SK-N-SH (cell line): Measurements from ENCODE around the gene PPP2R3B. TPM values are rescaled to one million over a fixed set of nuclear protein-coding genes. Genes with fewer than 3 reads are reported as not detected.
"Not testable (repeated sequence)": the region's sequence is repeated elsewhere in the genome, so short reads cannot be mapped to it uniquely, and the experiment has no call there.

Experiments used
- CTCF ChIA-PET: fragments of 300-600, 350-600 bp; formaldehyde crosslinking; extraction: SDS; loops from one replicate; lab custom pipeline; 2021; lab: Yijun Ruan, JAX
- POLR2A ChIA-PET: fragments of 350-600 bp; sonication (Branson Sonifier 250); formaldehyde crosslinking; extraction: SDS; loops from one replicate; lab custom pipeline; 2020; ENCODE audit warnings: antibody characterized with exemption, inconsistent platforms; lab: Yijun Ruan, JAX
- DNase-seq: peaks from one replicate; pipeline ENCODE4 v3.0.0; 2012
- H2AFZ ChIP-seq: fragments of 200-600 bp; sonication (generic); 2 replicates; pipeline ENCODE4 v1.8.1; 2016; ENCODE audit warnings: antibody characterized with exemption, mild to moderate bottlenecking, low read depth
- H3F3A ChIP-seq: fragments of 200-600 bp; sonication (generic); replicated peaks from 2 replicates; pipeline ENCODE3; 2016; ENCODE audit warnings: antibody characterized with exemption, mild to moderate bottlenecking; ENCODE audit not compliant: insufficient read depth
- H3K27ac ChIP-seq, 2 experiments: fragments of 200-500 bp in 1 of 2; fragments of 200-600 bp in 1 of 2; sonication (Bioruptor generic) in 1 of 2; sonication (generic), shearing (Covaris generic) in 1 of 2; 2 replicates each; pipeline versions ENCODE4 v1.5.1 to v1.6.1; 2014 to 2016; ENCODE audit warnings: low read depth in 2 of 2, inconsistent platforms in 1 of 2, low read length in 1 of 2, mild to moderate bottlenecking in 1 of 2, mixed read lengths in 1 of 2
- H3K27me3 ChIP-seq: fragments of 200-600 bp; sonication (generic), shearing (Covaris generic); 2 replicates; pipeline ENCODE4 v1.6.1; 2016; ENCODE audit warnings: mixed run types; ENCODE audit not compliant: insufficient read depth
- H3K36me3 ChIP-seq, 2 experiments: fragments of 200-500 bp in 1 of 2; fragments of 200-600 bp in 1 of 2; sonication (Bioruptor generic) in 1 of 2; sonication (generic) in 1 of 2; replicated peaks in 1 of 2; 2 replicates each; pipeline versions ENCODE3 to v1.5.1; 2014 to 2016; ENCODE audit warnings: low read length in 1 of 2, mild to moderate bottlenecking in 1 of 2; ENCODE audit not compliant: insufficient read depth in 2 of 2, control insufficient read depth in 1 of 2
- H3K4me1 ChIP-seq, 2 experiments: fragments of 200-500 bp in 1 of 2; fragments of 200-600 bp in 1 of 2; sonication (Bioruptor generic) in 1 of 2; sonication (generic), shearing (Covaris generic) in 1 of 2; 2 replicates each; pipeline versions ENCODE4 v1.5.1 to v1.6.1; 2014 to 2016; ENCODE audit warnings: low read depth in 1 of 2, low read length in 1 of 2, mixed run types in 1 of 2; ENCODE audit not compliant: insufficient read depth in 2 of 2, control insufficient read depth in 1 of 2
- H3K4me2 ChIP-seq: fragments of 200-600 bp; sonication (generic), shearing (Covaris generic); 2 replicates; pipeline ENCODE4 v1.6.1; 2017; ENCODE audit warnings: mixed run types
- H3K4me3 ChIP-seq, 2 experiments: fragments of 200-500 bp in 1 of 2; fragments of 200-600 bp in 1 of 2; sonication (Bioruptor generic) in 1 of 2; sonication (generic), shearing (Covaris generic) in 1 of 2; 2 replicates each; pipeline versions ENCODE4 v1.5.1 to v1.8.1; 2014 to 2016; ENCODE audit warnings: low read depth in 2 of 2, inconsistent platforms in 1 of 2, low read length in 1 of 2, mild to moderate bottlenecking in 1 of 2, mixed read lengths in 1 of 2, moderate library complexity in 1 of 2
- H3K79me2 ChIP-seq: fragments of 200-600 bp; sonication (generic); 2 replicates; pipeline ENCODE4 v1.8.1; 2017; ENCODE audit warnings: mild to moderate bottlenecking; ENCODE audit not compliant: insufficient read depth
- H3K9ac ChIP-seq: fragments of 200-600 bp; sonication (generic); 2 replicates; pipeline ENCODE4 v1.6.1; 2017; ENCODE audit warnings: mixed run types
- H3K9me2 ChIP-seq: fragments of 200-600 bp; sonication (generic); 2 replicates; pipeline ENCODE4 v1.6.1; 2017; ENCODE audit warnings: mixed run types
- H3K9me3 ChIP-seq: fragments of 200-600 bp; sonication (generic); 2 replicates; pipeline ENCODE4 v1.6.1; 2017; ENCODE audit warnings: mixed run types, mild to moderate bottlenecking, moderate library complexity
- H4K20me1 ChIP-seq: fragments of 200-600 bp; sonication (generic); 2 replicates; pipeline ENCODE4 v1.6.1; 2017; ENCODE audit warnings: mild to moderate bottlenecking, mixed run types; ENCODE audit not compliant: insufficient read depth
- FOXM1 ChIP-seq: IDR thresholded peaks from 2 replicates; pipeline ENCODE4 v1.4.0; 2012; ENCODE audit warnings: low read depth, mild to moderate bottlenecking
- MEF2A ChIP-seq: IDR thresholded peaks from 2 replicates; pipeline ENCODE4 v1.4.0; 2012; ENCODE audit warnings: low read depth, borderline replicate concordance
- MXI1 ChIP-seq: IDR thresholded peaks from 2 replicates; pipeline ENCODE4 v1.6.1; 2012; ENCODE audit warnings: mild to moderate bottlenecking, low read depth, low read length, improper control_type of control experiment
- PBX3 ChIP-seq: IDR thresholded peaks from 2 replicates; pipeline ENCODE4; 2012
- RAD21 ChIP-seq: IDR thresholded peaks from 2 replicates; pipeline ENCODE4 v1.6.1; 2012; ENCODE audit warnings: mild to moderate bottlenecking, low read length
- TAF1 ChIP-seq: IDR thresholded peaks from 2 replicates; pipeline ENCODE4 v1.6.1; 2012; ENCODE audit warnings: low read depth, mild to moderate bottlenecking, low read length, moderate library complexity, borderline replicate concordance
- ZBTB33 ChIP-seq: IDR thresholded peaks from 2 replicates; pipeline ENCODE4 v1.4.0; 2012; ENCODE audit warnings: low read depth, borderline replicate concordance
- WGBS: methylation state at CpG from one replicate; pipeline ENCODE4 v1.1.6; 2017; ENCODE audit warnings: low lambda C conversion rate; 5-methylcytosine and 5-hydroxymethylcytosine counted together
- polyA plus RNA-seq, 3 experiments: library from polyadenylated mRNA; depleted of rRNA; stranded (reverse); fragments of >200 nt; gene quantifications; 2 replicates each; pipeline ENCODE4 v1.2.3, GENCODE V29; 2012
- TF ChIP-seq, protein P1 (sequence below): IDR thresholded peaks from 2 replicates; pipeline ENCODE4 v1.4.0; 2012; ENCODE audit warnings: low read depth, borderline replicate concordance

The PPP2R3B gene
- polyA plus RNA-seq, 1 of the 3 experiments (the other 2 are of a cell fraction): 19.4 TPM

DNA sequence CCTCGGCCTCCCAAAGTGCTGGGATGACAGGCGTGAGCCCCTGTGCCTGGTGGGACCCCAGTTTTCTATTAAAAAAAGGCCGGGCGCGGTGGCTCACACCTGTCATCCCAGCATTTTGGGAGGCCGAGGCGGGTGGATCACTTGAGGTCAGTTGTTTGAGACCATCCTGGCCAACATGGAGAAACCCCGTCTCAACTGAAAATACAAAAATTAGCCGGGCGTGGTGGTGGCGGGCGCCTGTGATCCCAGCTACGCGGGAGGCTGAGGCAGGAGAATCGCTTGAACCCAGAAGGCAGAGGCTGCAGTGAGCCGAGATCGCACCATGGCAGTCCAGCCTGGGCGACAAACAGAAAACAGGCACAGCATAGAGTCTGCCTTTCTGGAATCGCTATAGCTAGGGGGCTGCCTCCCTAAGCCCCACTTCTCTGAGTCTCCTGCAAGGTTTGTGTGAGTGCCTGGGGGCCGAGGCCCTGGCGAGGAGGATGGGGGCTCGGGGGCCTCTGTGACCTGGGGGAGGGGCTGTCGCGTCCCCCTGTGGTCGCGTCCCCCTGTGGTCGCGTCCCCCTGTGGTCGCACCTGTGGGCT is 56.5 kb downstream of the PPP2R3B start:
- CTCF ChIA-PET, H4K20me1 ChIP-seq, H2AFZ ChIP-seq, H3K4me3 ChIP-seq, H3K27ac ChIP-seq, H3K27me3 ChIP-seq, H3K9ac ChIP-seq, POLR2A ChIA-PET, H3K36me3 ChIP-seq, H3K79me2 ChIP-seq, H3K4me1 ChIP-seq, H3F3A ChIP-seq, H3K9me3 ChIP-seq, H3K4me2 ChIP-seq, H3K9me2 ChIP-seq, DNase-seq: not testable (repeated sequence)
- WGBS: 71% methylated on average over 23 of the region's 29 CpGs

DNA sequence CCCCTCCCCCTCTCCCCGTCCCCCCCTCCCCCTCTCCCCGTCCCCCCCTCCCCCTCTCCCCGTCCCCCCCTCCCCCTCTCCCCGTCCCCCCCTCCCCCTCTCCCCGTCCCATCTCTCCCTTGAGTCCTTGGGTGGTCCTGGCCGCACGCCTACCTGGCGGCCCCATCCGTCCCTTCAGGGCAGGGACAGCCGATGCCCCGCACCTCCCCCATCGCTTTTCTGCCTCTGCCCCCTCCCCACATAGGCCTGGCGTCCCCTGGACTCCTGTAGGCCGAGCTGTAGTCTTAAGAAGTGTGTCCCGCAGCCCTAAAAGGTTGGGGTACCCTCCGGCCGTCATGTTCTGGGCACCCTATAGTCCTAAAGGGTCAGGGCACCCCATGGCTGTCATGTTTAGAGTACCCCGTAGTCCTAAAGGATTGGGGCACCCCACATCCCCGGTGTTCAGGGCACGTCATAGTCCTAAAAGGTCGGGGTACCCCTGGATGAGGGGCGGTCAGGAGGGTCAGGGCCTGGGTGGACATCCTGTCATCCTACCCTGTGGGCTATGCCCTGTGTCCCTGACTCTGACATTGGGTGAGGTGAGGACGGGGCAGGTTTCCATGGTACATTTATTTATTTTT is 57.3 kb downstream of the PPP2R3B start:
- CTCF ChIA-PET: no interaction called here
- no peaks in the 10 kb centered on the region for H3K79me2 ChIP-seq
- no peak for DNase-seq
- TF ChIP-seq, protein P1, sequence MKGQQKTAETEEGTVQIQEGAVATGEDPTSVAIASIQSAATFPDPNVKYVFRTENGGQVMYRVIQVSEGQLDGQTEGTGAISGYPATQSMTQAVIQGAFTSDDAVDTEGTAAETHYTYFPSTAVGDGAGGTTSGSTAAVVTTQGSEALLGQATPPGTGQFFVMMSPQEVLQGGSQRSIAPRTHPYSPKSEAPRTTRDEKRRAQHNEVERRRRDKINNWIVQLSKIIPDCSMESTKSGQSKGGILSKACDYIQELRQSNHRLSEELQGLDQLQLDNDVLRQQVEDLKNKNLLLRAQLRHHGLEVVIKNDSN: no peak
- TF ChIP-seq MXI1 (no peak), RAD21 (no peak), PBX3 (no peak), TAF1 (no peak), ZBTB33 (no peak), MEF2A (no peak), FOXM1 (no peak)
- TF ChIP-seq, all 33 proteins: peak for 0
- Histone ChIP-seq H3K4me2 (no peak overlapping the region), H3K4me3 (no peak overlapping the region), H3K9me3 (no peaks in the 10 kb centered on the region), H3F3A (no peaks in the 10 kb centered on the region), H4K20me1 (no peaks in the 10 kb centered on the region), H2AFZ (no peak overlapping the region), H3K9ac (no peak overlapping the region), H3K4me1 (peaks cover 0 to 2% of the 10 kb centered on the region in 2 experiments; a peak in 1 of 4 replicates), H3K27ac (no peak overlapping the region), H3K27me3 (no peaks in the 10 kb centered on the region), H3K36me3 (no peaks in the 10 kb centered on the region), H3K9me2 (no peaks in the 10 kb centered on the region)
- POLR2A ChIA-PET: no interaction called here
- WGBS: 48% methylated on average over 15 of the region's 23 CpGs
